ENCODE measurements around the gene IRGC.

Gene IRGC

DNA sequence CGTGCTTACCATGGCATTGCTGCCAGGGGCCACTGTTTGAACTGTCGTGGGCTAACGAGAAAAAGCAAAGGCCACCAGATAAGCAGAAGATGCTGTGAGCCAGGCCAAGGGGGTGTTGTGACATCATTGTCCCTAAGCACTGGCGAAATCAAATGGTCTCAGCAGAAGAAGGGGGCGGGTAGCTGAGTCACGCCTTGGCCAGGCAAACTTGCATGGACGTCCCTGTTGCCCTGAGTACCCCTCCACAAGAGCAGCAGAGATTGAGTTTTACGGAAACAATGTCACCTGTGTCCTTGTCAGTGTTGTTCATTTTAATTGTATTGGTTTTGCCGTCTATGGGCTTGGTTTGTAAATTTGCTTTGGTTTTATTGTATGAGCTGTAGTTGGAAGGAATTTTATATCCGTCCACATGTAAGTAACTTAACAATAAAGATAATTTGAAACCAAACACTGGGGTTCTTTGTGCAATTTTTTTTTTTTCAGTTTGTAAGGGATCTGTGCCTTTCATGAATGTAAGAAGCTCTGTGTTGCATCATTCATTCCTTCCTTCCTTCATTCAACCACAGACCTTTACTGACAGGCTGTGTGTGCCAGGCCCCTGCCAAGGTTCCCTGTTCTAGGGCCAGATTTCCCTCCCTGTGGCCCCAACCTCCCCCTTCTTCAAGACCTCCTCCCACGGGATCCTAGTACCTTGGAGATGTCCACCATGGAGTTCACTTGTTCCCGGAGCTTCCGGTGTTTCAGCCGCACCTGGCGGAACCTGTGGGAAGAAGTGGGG is 52.6 kb downstream of the IRGC start:
- ChIA-PET POLR2A (interaction anchor here (6.4 kb wide), 1 partner anchor 14 kb away, joined by 45 read pairs; the partner anchor contains the start of gene SMG9), CTCF (interaction anchor here (0.6 to 1.3 kb wide), 3 partner anchors 11 to 46 kb away, joined by 4 to 9 read pairs (median 5); no protein-coding TSS in a partner anchor)
- TF ChIP-seq FOXK2 (IDR thresholded peaks at IDR 0.05), result no peak
- no peak for TF ChIP-seq SUZ12 (IDR thresholded peaks at IDR 0.05)
- no peak for DNase-seq (ENCODE audit: extremely low spot score)

DNA sequence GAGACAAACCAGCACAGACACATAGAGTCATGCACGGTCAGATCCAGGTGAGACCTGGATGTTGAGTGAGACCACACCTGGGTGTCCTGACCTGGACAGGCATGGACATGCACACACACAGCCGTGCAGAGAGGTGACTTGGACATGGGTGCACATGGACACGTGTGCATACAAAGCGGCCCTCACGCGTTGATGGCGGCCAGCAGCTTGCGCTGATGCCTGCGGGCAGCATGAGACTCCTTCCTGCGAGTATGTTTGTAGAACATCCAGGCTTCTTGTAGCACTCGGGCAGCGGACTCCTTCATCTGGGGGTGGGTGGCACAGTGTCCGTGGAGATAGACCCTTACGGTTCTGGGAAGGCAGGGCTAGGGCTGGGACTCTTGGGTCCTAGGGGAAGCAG is 53.4 kb downstream of the IRGC start:
- DNase-seq (ENCODE audit: extremely low spot score), result no peak
- CTCF ChIA-PET, result interaction anchor here (1.0 kb wide), 1 partner anchor 12 kb away, joined by 4 read pairs; no protein-coding TSS in a partner anchor
- POLR2A ChIA-PET, result interaction anchor here (1.2 kb wide), 1 partner anchor 14 kb away, joined by 4 read pairs; the partner anchor contains the start of gene SMG9
- TF ChIP-seq LEF1 (IDR thresholded peaks at IDR 0.05; ENCODE audit: borderline replicate concordance) (no peak), ELF4 (IDR thresholded peaks at IDR 0.05) (no peak), SP1 (IDR thresholded peaks at IDR 0.05) (no peak), TARDBP (IDR thresholded peaks at IDR 0.05) (no peak), SUZ12 (IDR thresholded peaks at IDR 0.05) (no peak)
